Germinal center (tissue), 1 donor: ENCODE data around the gene PPP1R3C.
A peak's percentile ranks its signal among the peaks of the same experiment; 100 is the strongest.

ENCODE experiments used
- DNase-seq: peaks from one replicate; pipeline ENCODE4 v3.0.0; 2012; ENCODE audit warnings: mixed read lengths, low spot score

The PPP1R3C gene

GRCh38 chr10:91632671-91633550 lies at the start of gene PPP1R3C:
Gene PPP1R3C (minus strand): TSS chr10:91633071. CDS start chr10:91632969, 102 bp downstream.
- DNase-seq = peak; percentile 71

- no peak for DNase-seq
These were observed 48.7 kb upstream of the PPP1R3C start for GRCh38 chr10:91681361-91682276.

GRCh38 chr10:91680487-91680886 lies 47.6 kb upstream of the PPP1R3C start:
- DNase-seq = no peak

GRCh38 chr10:91679296-91679695 lies 46.4 kb upstream of the PPP1R3C start:
- DNase-seq = no peak

GRCh38 chr10:91677911-91678310 lies 45.0 kb upstream of the PPP1R3C start:
- DNase-seq = no peak

- DNase-seq = no peak
These were observed 39.2 kb upstream of the PPP1R3C start for GRCh38 chr10:91672021-91672608.

- DNase-seq = no peak
These were observed 36.0 kb upstream of the PPP1R3C start for GRCh38 chr10:91668913-91669312.

- no peak for DNase-seq
These were observed 33.0 kb upstream of the PPP1R3C start for GRCh38 chr10:91665842-91666241.

- DNase-seq = no peak
These were observed 31.6 kb upstream of the PPP1R3C start for GRCh38 chr10:91664426-91664825.

GRCh38 chr10:91662993-91663392 lies 30.1 kb upstream of the PPP1R3C start:
- DNase-seq = no peak

GRCh38 chr10:91653219-91653870 lies 20.5 kb upstream of the PPP1R3C start:
- no peak for DNase-seq

GRCh38 chr10:91652364-91652763 lies 19.5 kb upstream of the PPP1R3C start:
- DNase-seq = no peak

GRCh38 chr10:91643700-91644099 lies 10.8 kb upstream of the PPP1R3C start:
- no peak for DNase-seq

GRCh38 chr10:91642831-91643692 lies 10.2 kb upstream of the PPP1R3C start:
- DNase-seq = no peak

- no peak for DNase-seq
These were observed 4.0 kb upstream of the PPP1R3C start for GRCh38 chr10:91636892-91637291.

GRCh38 chr10:91635401-91636400 lies 2.8 kb upstream of the PPP1R3C start:
- peak; percentile 36 for DNase-seq

GRCh38 chr10:91634898-91635297 lies 2.0 kb upstream of the PPP1R3C start:
- DNase-seq = no peak

GRCh38 chr10:91634246-91634645 lies 1.4 kb upstream of the PPP1R3C start:
- DNase-seq = no peak

GRCh38 chr10:91630625-91631024 lies 2.2 kb downstream of the PPP1R3C start:
- no peak for DNase-seq
